ENCODE measurements around the gene CADM2.
"Not testable (repeated sequence)": the region's sequence is repeated elsewhere in the genome, so short reads cannot be mapped to it uniquely, and the experiment has no call there.

- TF ChIP-seq, protein P1, sequence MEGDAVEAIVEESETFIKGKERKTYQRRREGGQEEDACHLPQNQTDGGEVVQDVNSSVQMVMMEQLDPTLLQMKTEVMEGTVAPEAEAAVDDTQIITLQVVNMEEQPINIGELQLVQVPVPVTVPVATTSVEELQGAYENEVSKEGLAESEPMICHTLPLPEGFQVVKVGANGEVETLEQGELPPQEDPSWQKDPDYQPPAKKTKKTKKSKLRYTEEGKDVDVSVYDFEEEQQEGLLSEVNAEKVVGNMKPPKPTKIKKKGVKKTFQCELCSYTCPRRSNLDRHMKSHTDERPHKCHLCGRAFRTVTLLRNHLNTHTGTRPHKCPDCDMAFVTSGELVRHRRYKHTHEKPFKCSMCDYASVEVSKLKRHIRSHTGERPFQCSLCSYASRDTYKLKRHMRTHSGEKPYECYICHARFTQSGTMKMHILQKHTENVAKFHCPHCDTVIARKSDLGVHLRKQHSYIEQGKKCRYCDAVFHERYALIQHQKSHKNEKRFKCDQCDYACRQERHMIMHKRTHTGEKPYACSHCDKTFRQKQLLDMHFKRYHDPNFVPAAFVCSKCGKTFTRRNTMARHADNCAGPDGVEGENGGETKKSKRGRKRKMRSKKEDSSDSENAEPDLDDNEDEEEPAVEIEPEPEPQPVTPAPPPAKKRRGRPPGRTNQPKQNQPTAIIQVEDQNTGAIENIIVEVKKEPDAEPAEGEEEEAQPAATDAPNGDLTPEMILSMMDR (IDR thresholded peaks at IDR 0.05), result not testable (repeated sequence)
- TF ChIP-seq POLR2A (IDR thresholded peaks at IDR 0.05), result not testable (repeated sequence)
Observed at GRCh38 chr3:85153279-85153678, 194.5 kb downstream of the CADM2 start.

Data from adrenal gland (tissue), 5 donors.